ENCODE data around the gene BRD3. TPM values are rescaled to one million over a fixed set of nuclear protein-coding genes. Genes with fewer than 3 reads are reported as not detected.
"Not testable (repeated sequence)": the region's sequence is repeated elsewhere in the genome, so short reads cannot be mapped to it uniquely, and the experiment has no call there.

BRD3 gene
- total and polyA plus RNA-seq, 2 of the 8 experiments (the other 6 are each of a cell fraction or from before 2014, with no cell fraction given), result 31.0 to 82.7 TPM

- FAIRE-seq, result not testable (repeated sequence)
- H3K9me3 ChIP-seq (ENCODE audit: insufficient read depth in 2 of 2, low read depth in 1 of 2, low read length in 1 of 2), result peaks cover 9 to 17% of the 10 kb centered on the region in 2 experiments; a peak in 3 of 4 replicates
Measured at GRCh38 chr9:134072683-134073082, 4.9 kb upstream of the BRD3 start.

More at GRCh38 chr9:134072683-134073082, 4.9 kb upstream of the BRD3 start:
- H3K9ac ChIP-seq (replicated peaks in 1 of 4; ENCODE audit: extremely low read depth in 1 of 4, low read depth in 3 of 4, low read length in 3 of 4); H2AK5ac ChIP-seq (ENCODE audit: low read depth, low read length); H2BK5ac ChIP-seq (ENCODE audit: low read depth, low read length); H3K79me2 ChIP-seq (ENCODE audit: control insufficient read depth in 1 of 2, insufficient read depth in 2 of 2, low read length in 2 of 2); H2AFZ ChIP-seq (ENCODE audit: low read length); H3K4me3 ChIP-seq (ENCODE audit: extremely low read depth in 1 of 4, insufficient read depth in 2 of 4, low read depth in 3 of 4, low read length in 4 of 4); H4K8ac ChIP-seq (ENCODE audit: extremely low read depth, insufficient read depth, low read length); POLR2A ChIA-PET (ENCODE audit: partially characterized antibody); H3K23me2 ChIP-seq (ENCODE audit: low read depth, low read length); H3K4me2 ChIP-seq (ENCODE audit: insufficient read depth in 1 of 2, low read depth in 2 of 2, low read length in 2 of 2); H3K14ac ChIP-seq (ENCODE audit: insufficient read length); H3K79me1 ChIP-seq (ENCODE audit: low read depth, low read length); H3K23ac ChIP-seq (ENCODE audit: insufficient read length); H2BK12ac ChIP-seq (ENCODE audit: low read depth, low read length); H2BK20ac ChIP-seq (ENCODE audit: low read length); H3K27ac ChIP-seq (ENCODE audit: low read depth, low read length); H4K20me1 ChIP-seq (replicated peaks in 1 of 2; ENCODE audit: control insufficient read depth in 1 of 2, insufficient read depth in 2 of 2, low read length in 2 of 2); DNase-seq (ENCODE audit: low read depth in 1 of 2, low spot score in 2 of 2); H4K91ac ChIP-seq (replicated peaks; ENCODE audit: insufficient read length, low read length); H3K36me3 ChIP-seq (ENCODE audit: control insufficient read depth in 2 of 4, insufficient read depth in 4 of 4, low read length in 3 of 4); H3K4ac ChIP-seq (replicated peaks; ENCODE audit: insufficient read length, low read depth, low read length); H3K18ac ChIP-seq (ENCODE audit: extremely low read depth, low read length); H3K4me1 ChIP-seq (replicated peaks in 1 of 4; ENCODE audit: control insufficient read depth in 3 of 4, insufficient read depth in 4 of 4, low read length in 3 of 4); H3K56ac ChIP-seq (replicated peaks; ENCODE audit: insufficient read length, low read depth, low read length); H2BK120ac ChIP-seq (replicated peaks; ENCODE audit: low read depth, low read length); H4K5ac ChIP-seq (ENCODE audit: insufficient read length, low read depth, low read length); H2BK15ac ChIP-seq (ENCODE audit: low read length): not testable (repeated sequence)
- H3K27me3 ChIP-seq (replicated peaks in 1 of 4; ENCODE audit: control insufficient read depth in 3 of 4, extremely low read depth in 1 of 4, insufficient read depth in 3 of 4, low read length in 3 of 4), result peaks cover 0 to 13% (median 10%) of the 10 kb centered on the region in 4 experiments; a peak in 3 of 7 replicates
- 73% methylated on average over 7 of the region's 7 CpGs; no CpG with 5 or more reads in 1 of the 2 experiments for WGBS, 2 experiments (ENCODE audit: extremely low coverage in 1 of 2, insufficient coverage in 1 of 2, insufficient read length in 1 of 2, insufficient replicate concordance in 2 of 2, low coverage in 1 of 2, low lambda C conversion rate in 2 of 2, missing lambda C conversion rate in 1 of 2)
- CTCF ChIA-PET (ENCODE audit: partially characterized antibody), result interaction anchor here (0.8 to 1.1 kb wide), 2 partner anchors 9 to 15 kb away, joined by 3 read pairs; no protein-coding TSS in a partner anchor
